ENCODE data around the gene CDK2.

DNA sequence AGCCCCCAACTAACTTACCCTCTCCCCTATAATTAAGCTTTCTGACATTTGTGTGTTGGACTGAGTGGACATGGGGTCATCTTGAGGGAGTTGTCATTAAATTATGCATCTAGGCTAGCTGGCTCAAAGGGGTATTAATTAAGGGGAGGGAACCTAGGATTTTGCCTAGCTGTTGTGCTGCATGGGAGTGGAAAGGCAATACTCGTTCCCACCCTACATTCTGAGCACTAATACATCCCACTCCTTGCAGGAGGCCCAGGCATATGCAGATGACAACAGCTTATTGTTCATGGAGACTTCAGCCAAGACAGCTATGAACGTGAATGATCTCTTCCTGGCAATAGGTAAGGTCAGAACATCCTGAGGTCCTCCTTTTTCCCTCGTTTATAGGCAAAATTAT is 24.5 kb downstream of the CDK2 start:
- TF ChIP-seq, protein P1, sequence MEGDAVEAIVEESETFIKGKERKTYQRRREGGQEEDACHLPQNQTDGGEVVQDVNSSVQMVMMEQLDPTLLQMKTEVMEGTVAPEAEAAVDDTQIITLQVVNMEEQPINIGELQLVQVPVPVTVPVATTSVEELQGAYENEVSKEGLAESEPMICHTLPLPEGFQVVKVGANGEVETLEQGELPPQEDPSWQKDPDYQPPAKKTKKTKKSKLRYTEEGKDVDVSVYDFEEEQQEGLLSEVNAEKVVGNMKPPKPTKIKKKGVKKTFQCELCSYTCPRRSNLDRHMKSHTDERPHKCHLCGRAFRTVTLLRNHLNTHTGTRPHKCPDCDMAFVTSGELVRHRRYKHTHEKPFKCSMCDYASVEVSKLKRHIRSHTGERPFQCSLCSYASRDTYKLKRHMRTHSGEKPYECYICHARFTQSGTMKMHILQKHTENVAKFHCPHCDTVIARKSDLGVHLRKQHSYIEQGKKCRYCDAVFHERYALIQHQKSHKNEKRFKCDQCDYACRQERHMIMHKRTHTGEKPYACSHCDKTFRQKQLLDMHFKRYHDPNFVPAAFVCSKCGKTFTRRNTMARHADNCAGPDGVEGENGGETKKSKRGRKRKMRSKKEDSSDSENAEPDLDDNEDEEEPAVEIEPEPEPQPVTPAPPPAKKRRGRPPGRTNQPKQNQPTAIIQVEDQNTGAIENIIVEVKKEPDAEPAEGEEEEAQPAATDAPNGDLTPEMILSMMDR (IDR thresholded peaks at IDR 0.05): no peak
- TF ChIP-seq EP300 (IDR thresholded peaks at IDR 0.05) (no peak), POLR2AphosphoS5 (IDR thresholded peaks at IDR 0.05) (no peak)

Measured in stomach (tissue), 4 donors.